HG02981 (cell line): ENCODE results near the gene MARK4.

ENCODE experiments used
- ATAC-seq: cut with Tn5 transposase; IDR thresholded peaks from one replicate; pipeline ENCODE4 v1.9.1; 2021; ENCODE audit warnings: mild to moderate bottlenecking, moderate library complexity; ENCODE audit not compliant: unreplicated experiment

The MARK4 gene

DNA sequence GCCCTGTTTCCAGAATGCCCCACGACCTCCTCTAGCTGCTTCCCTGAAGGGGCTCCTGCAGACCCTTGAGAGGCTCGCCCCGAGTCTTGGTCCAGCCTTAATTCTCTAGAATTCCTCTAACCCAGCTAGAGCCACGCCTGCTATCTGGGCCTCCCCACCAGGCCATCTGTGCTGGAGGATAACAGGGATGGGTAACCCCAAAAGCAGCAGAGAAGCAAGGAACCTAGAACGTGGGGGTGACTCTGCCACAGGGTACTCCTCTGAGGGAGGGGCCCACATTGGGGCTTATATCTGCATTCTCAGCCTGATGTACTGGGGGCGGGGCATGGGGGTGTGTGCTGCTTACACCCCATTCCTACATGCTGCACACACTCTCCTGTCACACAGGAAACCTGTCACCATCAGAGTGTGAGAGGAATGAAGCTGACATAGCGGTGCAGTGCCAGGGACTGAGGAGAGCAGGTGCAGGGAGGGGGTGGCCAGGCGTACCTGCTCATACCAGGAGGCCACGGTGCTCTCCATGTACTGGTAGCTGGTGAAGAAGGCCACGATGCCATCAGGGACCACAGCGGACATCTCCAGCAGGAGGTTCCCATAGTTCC lies 103.3 kb downstream of the MARK4 start:
- ATAC-seq = no peak
